ENCODE measurements around the gene TBX18. TPM values are rescaled to one million over a fixed set of nuclear protein-coding genes. Genes with fewer than 3 reads are reported as not detected.

Gene TBX18
- total RNA-seq, 1 experiment from 2014 or later: 0.15 TPM

GRCh38 chr6:84766799-84767525 lies 2.6 kb upstream of the TBX18 start:
- H3K9me3 Mint-ChIP-seq: no peaks in the 10 kb centered on the region
- ChIA-PET CTCF (interaction anchor here (0.9 to 1.9 kb wide), 5 partner anchors 8 to 345 kb away, joined by 3 to 12 read pairs (median 4); no protein-coding TSS in a partner anchor), POLR2A (no interaction called here)
- H3K4me1 Mint-ChIP-seq: peaks cover 50% of the 10 kb centered on the region
- no peak overlapping the region for H3K27ac Mint-ChIP-seq
- no peaks in the 10 kb centered on the region for H3K36me3 Mint-ChIP-seq
- peaks cover 100% of the 10 kb centered on the region for H3K27me3 Mint-ChIP-seq (ENCODE audit: low read depth)
- TF ChIP-seq CDX4 (CRISPR knock-in tag; IDR thresholded peaks at IDR 0.05; ENCODE audit: borderline replicate concordance) (no peak), MXD4 (CRISPR knock-in tag; IDR thresholded peaks at IDR 0.05; ENCODE audit: borderline replicate concordance) (no peak), TEAD4 (CRISPR knock-in tag; IDR thresholded peaks at IDR 0.05) (0 out of 2 replicates have a peak, but pooled peaks have one; percentile 10), FOXP1 (CRISPR knock-in tag; IDR thresholded peaks at IDR 0.05; ENCODE audit: borderline replicate concordance) (peak; percentile 49; the same call in 1 of the 2 replicates), FOXP4 (CRISPR knock-in tag; IDR thresholded peaks at IDR 0.05) (peak; percentile 62; the same call in 1 of the 2 replicates), CREB1 (CRISPR knock-in tag; IDR thresholded peaks at IDR 0.05) (no peak), ZNF263 (CRISPR knock-in tag; IDR thresholded peaks at IDR 0.05; ENCODE audit: low read depth) (no peak), ZNF219 (CRISPR knock-in tag; IDR thresholded peaks at IDR 0.05; ENCODE audit: borderline replicate concordance) (no peak), CREM (CRISPR knock-in tag; IDR thresholded peaks at IDR 0.05) (no peak), MAX (CRISPR knock-in tag; IDR thresholded peaks at IDR 0.05) (peak; percentile 54; the same call in 1 of the 2 replicates), USF2 (CRISPR knock-in tag; IDR thresholded peaks at IDR 0.05) (no peak), ZNF281 (CRISPR knock-in tag; IDR thresholded peaks at IDR 0.05) (0 out of 2 replicates have a peak, but pooled peaks have one; percentile 36), JAZF1 (CRISPR knock-in tag; IDR thresholded peaks at IDR 0.05) (no peak), TCF7 (CRISPR knock-in tag; IDR thresholded peaks at IDR 0.05; ENCODE audit: low read depth) (no peak)
- peak; percentile 47 for DNase-seq (ENCODE audit: low spot score)
- peak overlapping the region; percentile 65 for H3K4me3 Mint-ChIP-seq
- ATAC-seq: peak; percentile 1; the same call in 1 of the 2 replicates

GRCh38 chr6:84766118-84766798 lies 1.9 kb upstream of the TBX18 start:
- Mint-ChIP-seq H3K36me3 (no peaks in the 10 kb centered on the region), H3K4me3 (peak overlapping the region; percentile 65), H3K9me3 (no peaks in the 10 kb centered on the region), H3K27ac (no peak overlapping the region), H3K4me1 (peaks cover 46% of the 10 kb centered on the region), H3K27me3 (ENCODE audit: low read depth) (peaks cover 100% of the 10 kb centered on the region)
- ChIA-PET CTCF (interaction anchor here (0.9 to 1.9 kb wide), 5 partner anchors 8 to 360 kb away, joined by 3 to 12 read pairs (median 4); no protein-coding TSS in a partner anchor), POLR2A (no interaction called here)
- peak; percentile 1 for ATAC-seq
- peak; percentile 41 for DNase-seq (ENCODE audit: low spot score)
- no peak for TF ChIP-seq MAX (CRISPR knock-in tag; IDR thresholded peaks at IDR 0.05)
- TF ChIP-seq ATF2 (CRISPR knock-in tag; IDR thresholded peaks at IDR 0.05; ENCODE audit: borderline replicate concordance, low read depth): no peak
- TF ChIP-seq ARID4B (CRISPR knock-in tag; IDR thresholded peaks at IDR 0.05; ENCODE audit: borderline replicate concordance): no peak
- no peak for TF ChIP-seq IRF1 (CRISPR knock-in tag; IDR thresholded peaks at IDR 0.05)
- no peak for TF ChIP-seq PRRX2 (CRISPR knock-in tag; IDR thresholded peaks at IDR 0.05)

All from WTC11 (cell line).